Measurements from ENCODE around the gene LYSMD2.

Gene LYSMD2

DNA sequence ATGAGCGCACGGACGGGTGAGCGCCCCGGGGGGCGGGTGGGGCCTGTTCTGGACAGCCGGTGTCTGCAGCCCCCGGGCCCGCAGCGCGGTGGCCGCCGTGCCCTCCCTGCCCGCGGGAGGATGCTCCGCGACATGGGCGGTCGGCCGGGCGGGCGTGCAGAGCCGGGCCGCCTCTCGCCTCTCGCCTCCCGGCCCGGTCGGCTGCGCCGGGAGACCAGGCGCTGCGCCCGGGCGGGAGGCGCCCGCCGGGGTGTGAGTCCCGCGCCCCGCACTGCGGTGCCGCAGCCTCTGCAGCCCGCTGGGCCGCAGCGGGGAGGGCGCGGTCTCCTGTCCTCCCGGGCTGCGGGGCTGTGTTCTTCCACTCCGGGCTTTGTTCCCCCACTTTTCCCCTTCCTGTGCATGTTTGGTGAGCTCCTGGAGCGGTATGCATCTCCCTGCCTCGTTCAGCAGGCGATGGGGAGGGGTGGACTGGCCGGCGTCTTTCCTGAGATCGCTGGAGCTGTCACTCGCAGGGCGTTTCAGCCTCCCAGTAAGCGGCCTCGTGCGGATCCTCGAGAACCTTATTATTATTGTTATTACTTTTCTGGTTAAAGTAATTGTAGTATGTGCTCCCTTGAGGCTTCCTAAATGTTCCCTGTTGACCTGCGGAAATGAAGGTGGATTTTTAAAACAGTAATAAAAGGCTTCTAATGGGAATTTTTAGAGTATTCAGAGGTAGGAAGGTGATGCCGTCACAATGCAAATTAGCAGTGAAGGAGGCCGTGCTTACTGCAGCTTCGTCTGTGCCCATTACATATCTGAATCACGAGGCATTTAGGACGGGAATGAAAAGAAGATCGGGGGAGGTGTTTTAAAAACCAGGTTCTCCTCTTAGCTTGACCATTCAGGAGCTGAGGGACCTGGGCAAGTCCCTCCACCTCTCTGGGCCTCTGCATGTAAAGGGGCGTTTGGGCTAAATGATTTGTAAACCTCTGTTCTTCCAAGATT lies 14.5 kb upstream of the LYSMD2 start:
- H2AFZ ChIP-seq (ENCODE audit: low read length) = no peak overlapping the region
- peak overlapping the region; percentile 66 for H3K4me3 ChIP-seq (ENCODE audit: low read depth, low read length, poor library complexity, severe bottlenecking)
- no peaks in the 10 kb centered on the region for H3K9me2 ChIP-seq (ENCODE audit: low read depth, low read length)
- peaks cover 24% of the 10 kb centered on the region for H3K4me1 ChIP-seq (ENCODE audit: insufficient read depth, low read length, severe bottlenecking)
- H3F3A ChIP-seq (ENCODE audit: insufficient read depth, low read length) = no peaks in the 10 kb centered on the region
- no peak for TF ChIP-seq CTCF (IDR thresholded peaks at IDR 0.05; ENCODE audit: low read length)
- no peak for TF ChIP-seq EZH2 (IDR thresholded peaks at IDR 0.05; ENCODE audit: borderline replicate concordance, low read length)
- 0 out of 2 replicates have a peak, but pooled peaks cover 11% of the 10 kb centered on the region for H3K27me3 ChIP-seq (ENCODE audit: insufficient read depth, low read length)
- peak overlapping the region; percentile 38; the same call in 1 of the 2 replicates for H3K9ac ChIP-seq (ENCODE audit: low read length)
- H3K9me3 ChIP-seq (ENCODE audit: low read length) = no peaks in the 10 kb centered on the region
- H3K4me2 ChIP-seq (ENCODE audit: low read length) = peak overlapping the region; percentile 75
- no peaks in the 10 kb centered on the region for H3K36me3 ChIP-seq (ENCODE audit: insufficient read depth, low read length)
- no peak overlapping the region for H3K27ac ChIP-seq (ENCODE audit: low read depth, low read length, poor library complexity, severe bottlenecking)
- H3K79me2 ChIP-seq (ENCODE audit: insufficient read depth, low read length) = no peaks in the 10 kb centered on the region
- H4K20me1 ChIP-seq (ENCODE audit: insufficient read depth, low read length) = no peaks in the 10 kb centered on the region

DNA sequence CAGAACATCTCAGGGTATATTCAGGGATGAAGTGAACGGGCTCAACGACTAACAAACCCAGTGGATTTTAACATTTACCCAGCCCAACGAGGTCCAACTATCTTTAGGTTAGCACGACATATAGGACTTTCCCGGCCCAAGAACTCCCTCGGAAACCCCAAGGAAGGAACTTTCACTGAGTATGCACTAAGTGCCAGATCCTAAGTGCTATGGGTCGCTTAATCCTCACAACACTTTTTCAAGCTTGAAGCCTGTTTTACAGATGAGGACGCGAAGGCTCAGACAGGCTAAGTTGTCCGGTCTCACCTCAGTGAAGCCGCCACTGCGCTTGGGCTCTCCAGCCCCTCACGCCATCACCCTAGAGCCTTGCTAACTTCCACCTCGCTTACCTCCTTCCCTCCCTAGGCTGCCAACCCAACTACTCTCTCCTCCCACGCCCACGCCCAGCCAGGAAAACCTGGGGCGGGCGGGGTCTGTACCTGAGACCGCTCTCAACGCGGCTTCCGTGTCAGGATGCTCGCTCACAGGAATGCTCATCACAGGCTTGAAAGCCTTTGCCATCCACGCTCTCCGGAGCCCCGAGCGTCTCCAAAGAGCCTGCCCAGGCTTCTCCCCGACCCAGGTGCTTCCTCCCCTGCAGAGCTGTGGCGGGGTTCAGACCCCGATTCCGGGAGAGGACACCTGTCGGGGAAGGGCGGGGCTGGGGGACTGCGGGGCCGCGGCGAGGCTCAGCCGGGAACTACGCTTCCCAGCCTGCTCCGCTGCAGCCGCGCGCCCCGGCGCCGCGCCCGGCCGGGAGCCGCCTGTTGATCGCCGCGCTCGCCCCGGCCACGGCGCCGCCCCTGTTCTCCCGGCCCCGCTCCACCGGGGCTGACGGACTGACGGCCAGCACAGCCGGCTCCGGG lies 13.6 kb upstream of the LYSMD2 start, which contains the start of gene TMOD2:
Gene TMOD2, plus strand, starts transcription at position 806 of the 905 bp plus-strand sequence. CDS start 14,845 bp downstream, outside the sequence.
- Histone ChIP-seq H3F3A (ENCODE audit: insufficient read depth, low read length) (no peaks in the 10 kb centered on the region), H3K27me3 (ENCODE audit: insufficient read depth, low read length) (0 out of 2 replicates have a peak, but pooled peaks cover 11% of the 10 kb centered on the region), H3K9ac (ENCODE audit: low read length) (peak within 1 kb of the TSS; percentile 53; the same call in 1 of the 2 replicates), H3K4me3 (ENCODE audit: low read depth, low read length, poor library complexity, severe bottlenecking) (peak within 1 kb of the TSS; percentile 66), H3K27ac (ENCODE audit: low read depth, low read length, poor library complexity, severe bottlenecking) (peak within 1 kb of the TSS; percentile 69), H4K20me1 (ENCODE audit: insufficient read depth, low read length) (no peaks in the 10 kb centered on the region), H3K4me2 (ENCODE audit: low read length) (peak within 1 kb of the TSS; percentile 75), H3K4me1 (ENCODE audit: insufficient read depth, low read length, severe bottlenecking) (peaks cover 24% of the 10 kb centered on the region), H2AFZ (ENCODE audit: low read length) (no peak within 1 kb of the TSS), H3K9me3 (ENCODE audit: low read length) (no peaks in the 10 kb centered on the region), H3K9me2 (ENCODE audit: low read depth, low read length) (no peaks in the 10 kb centered on the region), H3K79me2 (ENCODE audit: insufficient read depth, low read length) (no peaks in the 10 kb centered on the region), H3K36me3 (ENCODE audit: insufficient read depth, low read length) (no peaks in the 10 kb centered on the region)
- TF ChIP-seq CTCF (IDR thresholded peaks at IDR 0.05; ENCODE audit: low read length) (no peak), EZH2 (IDR thresholded peaks at IDR 0.05; ENCODE audit: borderline replicate concordance, low read length) (no peak)

GRCh38 chr15:51750186-51750585 lies 12.7 kb upstream of the LYSMD2 start:
- Histone ChIP-seq H3K4me2 (ENCODE audit: low read length) (peak overlapping the region; percentile 75; the same call in 1 of the 2 replicates), H3K4me3 (ENCODE audit: low read depth, low read length, poor library complexity, severe bottlenecking) (peak overlapping the region; percentile 66), H3K79me2 (ENCODE audit: insufficient read depth, low read length) (no peaks in the 10 kb centered on the region), H3K4me1 (ENCODE audit: insufficient read depth, low read length, severe bottlenecking) (peaks cover 24% of the 10 kb centered on the region), H3K9ac (ENCODE audit: low read length) (peak overlapping the region; percentile 53; the same call in 1 of the 2 replicates), H3K9me2 (ENCODE audit: low read depth, low read length) (no peaks in the 10 kb centered on the region), H3K36me3 (ENCODE audit: insufficient read depth, low read length) (no peaks in the 10 kb centered on the region), H3K27ac (ENCODE audit: low read depth, low read length, poor library complexity, severe bottlenecking) (peak overlapping the region; percentile 69), H3K9me3 (ENCODE audit: low read length) (no peaks in the 10 kb centered on the region), H3F3A (ENCODE audit: insufficient read depth, low read length) (no peaks in the 10 kb centered on the region), H2AFZ (ENCODE audit: low read length) (no peak overlapping the region), H4K20me1 (ENCODE audit: insufficient read depth, low read length) (no peaks in the 10 kb centered on the region), H3K27me3 (ENCODE audit: insufficient read depth, low read length) (0 out of 2 replicates have a peak, but pooled peaks cover 11% of the 10 kb centered on the region)
- no peak for TF ChIP-seq EZH2 (IDR thresholded peaks at IDR 0.05; ENCODE audit: borderline replicate concordance, low read length)
- TF ChIP-seq CTCF (IDR thresholded peaks at IDR 0.05; ENCODE audit: low read length) = no peak
